HG02970 (cell line): ENCODE data around the gene HHAT.

ENCODE experiments used
- ATAC-seq: cut with Tn5 transposase; IDR thresholded peaks from one replicate; pipeline ENCODE4 v1.9.1; 2021; ENCODE audit warnings: mild to moderate bottlenecking, moderate library complexity, moderate number of reproducible peaks; ENCODE audit not compliant: unreplicated experiment, low FRiP score

The HHAT gene

DNA sequence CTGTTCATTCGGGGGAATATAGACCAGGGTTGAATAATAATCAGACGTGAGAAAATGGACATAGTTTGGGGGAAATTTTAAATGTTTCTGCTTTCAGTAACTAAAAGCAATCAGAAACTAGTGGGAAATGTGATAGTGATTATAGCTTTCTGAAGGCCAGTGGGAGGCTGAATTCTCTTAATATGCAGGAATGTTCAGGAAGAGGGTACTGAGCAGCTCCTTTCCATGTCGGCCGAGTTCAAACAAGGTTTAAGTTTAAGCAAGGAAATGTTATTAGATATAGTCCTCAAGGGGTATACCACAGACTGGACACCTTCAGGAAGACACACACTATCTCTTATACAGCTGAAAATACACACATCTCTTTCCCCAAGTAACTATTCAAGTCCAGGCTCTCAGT lies 105.5 kb downstream of the HHAT start:
- ATAC-seq = no peak

DNA sequence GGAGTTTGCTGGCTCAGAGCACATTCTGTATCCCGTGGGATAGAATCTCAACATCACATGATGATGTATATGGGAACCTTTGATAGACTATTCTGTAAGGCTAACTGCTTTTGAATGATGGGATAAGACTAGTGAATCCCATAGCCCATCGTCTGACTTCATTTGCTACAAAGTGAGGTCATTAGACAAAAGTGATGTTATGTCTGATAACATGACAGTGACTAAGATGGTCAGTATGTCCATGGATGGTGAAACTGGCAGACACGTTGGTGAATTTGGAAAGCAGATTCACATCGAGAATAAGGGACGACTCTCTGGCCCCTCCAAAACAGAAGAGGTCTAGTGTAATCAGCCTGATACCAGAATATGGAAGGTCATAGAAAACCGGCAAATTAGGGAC lies 108.4 kb downstream of the HHAT start:
- no peak for ATAC-seq

DNA sequence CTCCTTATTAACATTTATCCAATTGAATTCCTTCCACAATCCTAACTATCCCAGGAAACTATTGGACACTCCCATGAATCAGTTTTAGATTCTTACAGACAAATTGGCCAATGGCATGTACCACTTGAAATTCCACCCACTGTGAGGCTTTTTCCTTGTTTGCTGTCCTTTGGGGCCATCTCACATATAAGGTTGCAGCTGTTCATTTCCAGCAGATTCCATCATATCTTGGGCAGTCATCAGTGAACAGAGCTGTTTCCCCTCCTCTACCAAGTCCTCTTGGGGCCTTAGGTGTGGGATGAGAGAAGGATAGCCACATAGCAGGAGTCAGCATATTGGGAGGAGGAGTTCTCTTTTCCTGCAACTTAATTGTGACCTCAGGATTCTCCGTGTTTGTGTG lies 109.1 kb downstream of the HHAT start:
- no peak for ATAC-seq

DNA sequence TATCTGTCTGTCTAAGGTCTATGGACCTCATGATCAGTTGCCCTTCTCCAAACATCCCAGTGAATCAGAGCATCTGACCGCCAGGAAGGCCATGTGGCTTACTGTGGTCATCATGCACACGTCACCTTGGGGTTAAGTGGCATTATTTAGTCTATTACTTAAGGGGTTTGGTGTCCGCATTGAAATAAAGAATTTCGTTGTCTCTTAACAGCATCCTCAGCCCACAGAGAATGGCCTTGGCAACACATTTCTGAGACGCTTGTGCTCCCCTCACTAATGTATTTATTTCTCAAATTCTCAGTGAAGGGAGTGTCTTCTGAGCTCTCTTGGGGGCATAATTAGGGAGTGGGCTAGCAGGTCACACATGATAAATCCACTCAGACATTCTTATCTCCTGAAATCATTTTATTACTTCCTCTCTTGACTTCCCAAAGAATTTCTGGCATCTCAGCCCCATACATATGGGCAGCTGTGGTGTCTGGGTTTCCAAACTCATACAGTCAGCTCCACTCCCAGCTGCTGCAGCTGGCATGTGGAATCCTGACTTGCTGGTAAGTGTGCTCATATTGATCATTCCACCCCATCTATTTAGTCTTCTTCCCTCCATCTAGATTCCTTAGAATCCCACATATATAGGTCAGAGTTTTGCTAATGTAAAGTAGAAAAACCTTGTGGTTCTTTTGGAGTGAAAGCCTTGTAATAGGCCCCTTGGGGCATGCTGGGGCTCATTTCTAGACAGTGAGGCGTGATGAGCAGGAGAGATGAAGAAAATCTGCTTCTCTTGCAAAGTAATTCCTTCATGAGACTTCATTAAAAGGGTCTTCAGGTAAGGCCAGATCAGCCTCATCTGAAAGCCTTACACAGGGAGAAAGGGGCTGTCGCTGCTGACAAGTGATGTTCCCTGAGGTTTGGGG lies 110.5 kb downstream of the HHAT start:
- ATAC-seq = no peak

DNA sequence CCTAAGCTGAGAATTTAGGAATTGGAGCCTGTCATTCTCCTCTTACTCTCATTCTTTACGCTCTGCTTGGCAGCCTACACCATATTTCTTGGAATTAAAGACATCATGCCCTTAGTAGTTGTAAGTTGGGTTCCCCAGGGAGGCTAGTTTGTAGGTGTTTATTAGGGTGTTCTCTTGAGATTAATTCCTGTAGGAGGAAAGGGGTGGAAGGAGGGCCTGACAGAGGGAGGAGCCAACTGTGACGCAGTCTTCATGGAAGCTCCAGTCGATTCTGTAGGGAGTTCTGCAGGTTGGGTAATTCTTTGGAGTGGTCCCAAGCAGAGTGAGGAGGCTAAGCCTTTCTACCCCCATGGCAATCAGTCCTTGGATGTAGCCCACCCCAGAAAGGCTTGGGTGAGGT lies 111.4 kb downstream of the HHAT start:
- ATAC-seq = no peak

DNA sequence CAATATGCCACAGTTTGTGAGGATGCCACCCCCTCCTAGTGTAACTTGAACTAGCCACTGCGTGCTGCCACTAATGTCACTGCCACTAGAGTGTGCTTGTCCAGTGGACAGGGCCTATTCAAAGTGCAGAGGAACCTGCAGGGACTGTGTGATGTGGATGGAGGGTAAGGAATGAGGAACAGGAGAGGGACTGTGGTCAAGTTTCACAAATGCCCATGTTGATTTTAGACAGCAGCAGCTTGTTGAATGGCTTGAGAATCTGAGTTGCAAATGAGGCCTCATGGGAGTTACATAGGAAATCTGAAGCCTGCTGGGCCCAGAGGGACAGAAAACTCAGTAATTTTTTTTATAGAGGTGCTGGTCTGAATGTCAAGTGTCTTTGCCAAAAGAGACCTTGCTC lies 112.3 kb downstream of the HHAT start:
- no peak for ATAC-seq

DNA sequence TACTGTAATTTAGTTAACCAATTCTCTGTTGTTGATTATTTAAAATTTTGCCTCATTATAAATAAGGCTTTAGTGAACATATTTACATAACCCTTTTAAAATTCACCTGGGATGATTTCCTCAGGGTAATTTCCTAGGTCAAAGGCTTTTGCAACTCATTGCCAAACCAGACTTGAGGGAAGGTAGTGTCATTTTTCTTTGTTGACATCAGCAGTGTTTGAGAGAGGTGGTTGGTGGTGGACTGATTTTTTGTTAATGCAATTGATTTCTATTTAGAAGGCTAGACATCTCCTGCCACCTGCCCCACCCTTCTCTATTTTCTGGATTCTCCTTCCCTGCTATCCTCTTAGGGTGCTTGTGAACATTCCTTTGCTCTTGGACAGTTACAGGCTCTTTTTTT lies 116.8 kb downstream of the HHAT start:
- no peak for ATAC-seq

DNA sequence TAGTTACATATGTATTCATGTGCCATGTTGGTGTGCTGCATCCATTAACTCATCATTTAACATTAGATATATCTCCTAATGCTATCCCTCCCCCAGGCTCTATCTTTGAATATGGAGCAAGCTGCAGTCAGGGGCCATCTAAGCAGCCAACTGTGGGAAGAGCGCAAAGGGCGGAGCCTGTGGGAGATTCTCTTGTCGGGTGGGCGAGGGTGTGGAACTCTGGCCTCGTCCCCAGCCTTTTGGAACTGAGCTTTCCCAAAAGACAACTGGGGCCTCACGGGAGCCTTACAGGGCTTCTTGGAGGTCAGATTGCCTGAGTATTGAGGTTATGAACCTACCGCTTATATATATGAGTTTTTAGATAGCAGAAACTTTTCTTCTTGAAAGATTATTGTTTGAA lies 117.2 kb downstream of the HHAT start:
- no peak for ATAC-seq

DNA sequence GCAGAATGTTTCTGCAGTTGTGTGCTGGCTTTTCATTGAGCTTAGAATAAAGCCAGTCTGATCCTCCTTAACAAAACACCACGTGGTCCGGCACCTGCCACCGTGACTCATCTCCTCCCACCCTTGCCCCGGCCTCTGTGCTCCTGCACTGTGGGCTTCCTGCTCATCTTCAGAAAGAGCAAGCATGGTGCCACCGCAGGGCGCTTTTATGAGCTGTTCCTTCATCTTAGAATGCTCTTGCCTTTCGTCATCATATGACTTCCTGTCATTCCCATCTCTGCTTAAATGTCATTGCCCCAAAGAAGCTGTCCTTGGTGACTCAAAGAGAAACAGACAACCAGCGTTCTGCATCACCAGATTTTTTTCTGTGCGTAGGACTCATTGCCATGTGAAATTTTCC lies 117.8 kb downstream of the HHAT start:
- no peak for ATAC-seq

DNA sequence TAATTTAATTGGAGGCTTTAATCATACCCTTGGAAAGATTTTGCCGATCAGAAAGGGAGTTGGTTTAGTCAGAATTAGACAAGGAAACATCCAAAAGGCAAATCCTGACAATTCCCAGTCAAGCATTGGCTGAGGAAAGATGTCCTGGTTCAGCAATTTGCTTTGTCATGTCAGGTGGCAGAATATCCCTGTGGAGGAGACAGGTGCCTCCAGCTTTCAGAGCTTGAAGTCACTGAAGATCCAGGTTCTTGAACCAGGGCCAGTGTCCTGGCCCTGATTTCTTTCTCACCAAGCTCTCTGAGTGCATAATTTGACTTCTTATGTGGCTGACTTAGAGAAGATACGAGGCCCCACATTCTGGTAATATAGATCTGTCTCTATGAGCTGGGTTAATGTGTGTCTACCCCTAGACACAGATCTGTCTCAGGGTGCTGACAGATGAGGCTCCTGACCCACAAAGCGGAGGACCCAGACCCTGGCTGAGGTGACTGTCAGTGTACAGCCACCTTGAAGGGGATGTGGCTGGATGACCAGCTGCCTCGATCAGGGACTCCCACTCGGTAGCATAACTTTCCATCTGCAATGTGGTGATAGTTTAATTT lies 118.9 kb downstream of the HHAT start:
- no peak for ATAC-seq

DNA sequence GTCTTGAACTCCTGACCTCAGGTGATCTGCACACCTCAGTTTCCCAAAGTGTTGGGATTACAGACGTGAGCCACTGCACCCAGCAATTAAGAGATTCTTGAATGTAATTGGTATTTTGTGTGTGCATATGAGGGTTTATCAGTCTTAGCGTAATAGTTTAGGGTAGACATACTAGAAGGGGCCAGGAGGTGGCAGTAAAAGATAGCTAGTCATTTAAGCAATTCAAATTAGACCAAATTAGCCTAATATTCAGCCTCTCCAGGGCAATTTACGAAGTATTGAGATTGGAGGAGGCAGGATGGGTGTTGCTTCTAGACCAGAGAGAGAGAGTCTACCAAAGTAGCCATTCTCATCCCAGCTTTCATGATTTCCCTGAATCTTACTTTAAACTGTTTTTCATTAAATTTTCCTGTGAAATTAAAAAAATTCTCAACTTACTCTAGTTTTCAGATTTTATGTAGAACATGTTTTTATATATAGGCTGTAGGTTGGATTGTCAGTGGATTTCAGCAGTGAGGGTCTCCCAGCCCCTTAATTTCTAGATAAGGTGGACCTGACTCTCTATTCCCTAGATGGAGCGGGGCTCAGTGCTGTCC lies 119.7 kb downstream of the HHAT start:
- ATAC-seq = no peak

DNA sequence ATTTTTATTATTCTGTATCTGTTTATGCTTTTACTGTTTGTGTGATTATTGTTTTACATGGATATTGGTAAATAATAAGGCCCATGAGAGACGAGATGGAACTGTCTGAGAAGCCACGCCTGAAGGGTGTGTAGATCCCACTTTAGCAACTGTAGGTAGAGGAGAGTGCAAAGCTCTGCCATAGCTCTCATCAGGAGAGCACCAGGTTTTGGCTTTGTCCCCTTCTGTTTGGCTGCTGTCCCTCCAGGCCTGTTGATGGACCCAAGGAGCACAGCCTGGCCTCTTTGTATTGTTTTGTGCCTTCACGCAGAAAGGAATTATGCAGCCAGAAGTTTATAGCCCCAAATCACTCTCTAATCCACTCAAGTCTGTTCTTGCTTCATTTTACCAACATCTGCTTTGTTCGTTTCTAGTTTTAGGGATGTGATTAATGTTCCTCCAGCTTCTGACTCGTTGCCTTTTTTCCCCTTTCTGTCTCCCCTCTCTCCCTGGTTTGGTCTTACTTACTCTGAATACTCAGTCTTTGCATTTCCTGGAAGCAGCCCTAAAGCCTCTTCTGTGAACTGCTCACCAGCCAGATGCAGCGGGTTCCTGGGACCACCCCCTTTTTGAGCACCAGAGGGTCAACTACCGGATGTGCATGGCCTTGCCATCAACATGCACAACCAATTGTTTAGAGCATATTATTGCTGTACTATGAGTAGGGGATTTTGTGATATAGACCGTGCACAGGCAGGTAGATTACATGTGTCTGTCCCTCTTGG lies 127.3 kb downstream of the HHAT start:
- ATAC-seq = no peak

DNA sequence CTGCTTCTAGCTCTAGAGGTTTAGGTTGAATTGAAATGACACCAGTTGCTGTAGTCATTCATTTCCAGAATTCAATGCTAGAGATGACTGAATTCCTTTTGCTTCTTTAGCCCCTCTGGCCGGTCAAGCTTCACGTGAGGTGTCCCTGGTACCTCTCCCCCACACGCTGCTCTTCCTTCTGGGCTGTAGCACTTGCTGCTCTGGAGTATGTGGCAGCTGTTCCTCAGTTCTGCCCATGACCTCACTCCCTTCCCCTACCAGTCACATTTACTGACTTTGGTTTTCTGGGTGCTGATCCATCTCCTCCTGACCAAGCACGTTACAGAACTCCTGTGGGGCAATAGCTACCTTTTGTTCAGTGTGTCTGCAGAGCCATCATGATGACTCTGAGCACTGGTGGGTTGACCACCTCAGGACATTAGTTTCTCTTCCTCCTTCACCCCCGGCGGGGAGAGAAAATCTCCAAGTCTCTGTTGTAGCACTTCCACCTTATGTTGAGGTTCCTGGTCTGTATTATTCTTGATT lies 128.1 kb downstream of the HHAT start:
- ATAC-seq = no peak

DNA sequence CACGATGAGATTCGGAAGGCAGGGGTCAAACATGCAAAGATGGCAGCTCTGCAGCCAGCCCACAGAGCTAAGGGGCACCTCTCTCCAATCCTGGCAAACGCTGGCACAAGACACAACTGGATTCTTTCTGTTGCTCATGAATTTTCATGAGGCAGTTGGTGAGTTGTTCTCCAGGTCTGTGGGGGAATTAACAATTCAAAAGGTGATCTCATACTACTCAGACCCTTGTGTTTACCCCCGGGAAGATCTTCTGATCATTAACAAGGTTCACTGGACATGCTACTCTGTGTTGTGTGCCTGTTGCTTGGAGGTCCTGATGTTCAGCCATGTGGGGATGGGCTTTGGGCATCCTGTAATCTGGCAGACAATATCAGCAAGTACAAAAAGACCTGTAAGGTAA lies 128.9 kb downstream of the HHAT start:
- ATAC-seq = no peak

DNA sequence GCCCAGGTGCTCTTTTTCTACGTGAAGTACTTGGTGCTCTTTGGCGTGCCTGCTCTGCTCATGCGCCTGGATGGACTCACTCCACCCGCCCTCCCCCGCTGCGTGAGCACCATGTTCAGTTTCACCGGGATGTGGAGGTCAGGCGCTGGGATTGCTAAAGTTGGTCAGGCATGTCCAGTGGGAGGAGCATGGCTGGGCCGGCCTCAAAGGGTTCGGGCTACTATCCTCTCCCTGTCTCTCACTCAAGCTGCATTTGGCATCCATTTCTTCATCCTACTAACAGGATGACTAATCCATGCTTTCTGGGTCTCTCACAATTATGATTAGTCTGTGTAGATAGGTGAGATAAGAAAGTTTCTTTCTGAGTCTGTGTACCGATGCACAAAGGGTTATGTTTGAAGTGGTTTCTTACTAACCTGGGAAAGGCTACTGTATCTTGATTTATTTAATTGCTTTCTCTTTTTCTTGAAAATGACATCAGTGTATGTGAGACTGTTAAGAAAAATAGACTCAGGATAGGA lies 135.9 kb downstream of the HHAT start:
- no peak for ATAC-seq

DNA sequence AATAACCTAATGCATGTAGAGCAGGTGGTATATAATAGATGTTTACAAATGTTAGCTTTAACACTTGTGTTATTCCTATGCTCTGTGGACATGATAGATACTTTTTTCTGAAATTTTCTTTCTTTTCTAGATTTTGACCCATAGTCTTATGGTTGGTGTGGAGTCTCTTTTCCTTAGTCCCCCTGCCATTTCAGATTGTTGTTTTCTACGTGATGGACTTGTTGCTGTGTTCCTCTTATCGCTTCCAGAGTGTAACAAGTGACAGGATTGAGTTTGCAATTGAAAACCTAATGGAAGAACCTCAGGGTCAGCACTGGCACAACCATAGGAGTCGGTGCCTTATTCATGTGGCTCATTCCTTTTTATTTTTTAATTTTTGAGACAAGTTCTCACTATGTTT lies 136.4 kb downstream of the HHAT start:
- no peak for ATAC-seq

DNA sequence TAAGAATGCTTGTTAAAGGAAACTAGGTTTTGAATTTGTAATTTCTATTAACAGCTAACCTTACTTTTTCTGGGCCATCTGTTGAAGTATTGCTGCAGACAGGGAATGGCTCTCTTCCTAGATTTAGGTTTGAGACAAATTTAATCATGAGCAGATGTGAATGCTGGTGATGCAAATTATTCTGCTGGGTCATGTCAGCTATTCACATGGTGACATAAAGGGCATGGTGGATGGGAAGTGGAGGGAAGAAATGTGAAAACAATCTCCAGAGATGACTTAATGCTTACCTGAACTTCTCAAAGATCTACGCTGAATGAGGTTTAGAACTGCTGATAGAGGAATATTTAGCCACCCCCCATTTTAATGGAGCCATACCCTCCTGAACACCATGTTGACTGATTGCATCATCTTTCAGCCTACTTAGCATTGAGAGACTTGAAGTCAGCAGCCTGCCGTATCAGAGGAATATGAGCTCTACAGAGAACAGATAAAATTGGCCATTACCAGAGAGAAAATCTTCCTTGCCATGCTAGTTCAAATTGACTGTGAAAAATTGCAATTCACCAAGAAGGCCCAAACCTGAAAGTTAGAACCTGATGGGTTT lies 138.8 kb downstream of the HHAT start:
- no peak for ATAC-seq

DNA sequence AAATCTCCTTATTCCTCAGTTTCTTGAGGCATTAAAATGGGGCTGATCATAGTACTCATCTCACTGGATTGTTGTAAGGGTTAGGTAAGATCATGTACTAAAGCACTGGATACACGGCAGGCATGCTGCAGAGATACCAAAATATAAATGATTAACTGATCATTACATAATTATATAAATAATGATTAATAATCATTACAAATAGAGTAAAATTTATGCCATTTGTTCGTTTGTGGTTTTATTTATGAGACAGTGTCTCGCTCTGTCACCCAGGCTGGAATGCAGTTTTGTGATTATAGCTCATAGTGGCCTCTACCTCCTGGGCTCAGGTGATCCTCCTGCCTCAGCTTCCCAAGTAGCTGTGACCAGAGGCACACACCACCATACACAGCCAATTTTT lies 140.7 kb downstream of the HHAT start:
- no peak for ATAC-seq

DNA sequence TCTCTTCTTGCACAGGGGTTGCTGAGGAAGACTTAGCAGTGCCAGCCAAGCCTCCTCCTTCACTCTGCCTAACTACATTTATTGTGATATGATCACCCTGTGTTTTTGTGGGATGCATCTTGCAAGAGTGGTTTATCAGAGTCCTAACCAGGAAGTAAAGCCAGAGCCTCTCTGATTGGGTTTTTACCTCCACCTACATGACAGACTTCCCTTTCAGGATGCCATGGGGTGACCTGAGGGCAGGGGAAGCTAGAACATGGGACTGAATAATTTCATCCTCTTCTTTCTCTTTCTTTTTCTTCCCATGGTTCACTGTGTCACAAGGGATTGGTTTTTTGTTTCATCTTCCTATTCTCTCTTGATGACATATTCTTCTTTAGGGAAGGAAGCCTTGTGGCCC lies 146.6 kb downstream of the HHAT start:
- no peak for ATAC-seq

DNA sequence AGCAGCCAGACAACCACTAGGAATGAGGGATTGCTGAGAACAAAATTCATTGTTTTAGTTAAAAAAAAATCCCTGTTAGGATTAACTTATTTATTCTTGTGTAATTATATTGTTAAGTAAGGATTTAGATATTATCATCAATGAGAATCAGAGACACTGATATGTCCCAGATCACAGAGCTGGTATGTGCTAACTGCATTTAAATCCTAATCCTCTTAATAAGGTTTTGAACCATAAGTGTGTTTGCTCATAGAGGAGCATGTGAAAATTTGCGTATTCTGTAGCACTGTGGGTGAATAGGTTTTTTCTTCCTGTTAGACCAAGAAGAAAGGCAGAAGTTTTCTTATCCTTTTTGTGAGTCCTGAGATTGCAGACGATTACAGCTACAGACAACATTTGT lies 147.1 kb downstream of the HHAT start:
- ATAC-seq = no peak
